ENCODE measurements around the gene MIPOL1.

MIPOL1 gene

GRCh38 chr14:37597914-37598746 is 400.4 kb downstream of the MIPOL1 start:
- DNase-seq (ENCODE audit: low read depth in 2 of 2) = no peak

- DNase-seq (ENCODE audit: low read depth in 2 of 2) = no peak
These were observed 401.2 kb downstream of the MIPOL1 start for GRCh38 chr14:37598747-37599506.

- no peak for DNase-seq (ENCODE audit: low read depth in 2 of 2)
These were observed 402.0 kb downstream of the MIPOL1 start for GRCh38 chr14:37599507-37600368.

GRCh38 chr14:37600880-37601741 is 403.4 kb downstream of the MIPOL1 start:
- no peak for DNase-seq (ENCODE audit: low read depth in 2 of 2)

- DNase-seq (ENCODE audit: low read depth in 2 of 2) = no peak
These were observed 404.1 kb downstream of the MIPOL1 start for GRCh38 chr14:37601865-37602264.
